Pancreas (tissue), 10 donors: Measurements from ENCODE around the gene SH3BP2. TPM values are rescaled to one million over a fixed set of nuclear protein-coding genes. Genes with fewer than 3 reads are reported as not detected.

Experiments
- ATAC-seq, 4 donors: fragments of 200-7000 bp; cut with Tn5 transposase; one replicate each; pipeline versions ENCODE4 v1.8.0 to v1.9.1; 2020; ENCODE audit warnings: mild to moderate bottlenecking in 4 of 4, moderate library complexity in 4 of 4
- DNase-seq, 6 donors: peaks; one replicate each; pipeline ENCODE4 v3.0.0-alpha.2; 2020
- FAIRE-seq: peaks from 2 replicates; lab custom pipeline; 2012; peaks lifted over from hg19 to GRCh38; lab: Jason Lieb, UNC
- H3K27ac ChIP-seq, 4 donors: fragments of 200-600 bp; sonication (generic); 1 replicate in 3 of 4; 2 replicates in 1 of 4; pipeline versions ENCODE4 v1.5.0 to v1.8.0; 2020
- H3K27me3 ChIP-seq, 4 donors: fragments of 200-600 bp; one replicate each; pipeline ENCODE4 v1.8.0; 2021
- H3K36me3 ChIP-seq, 3 donors: fragments of 200-600 bp; sonication (generic) in 1 of 3; one replicate each; pipeline versions ENCODE4 v1.5.0 to v1.8.0; 2020 to 2021
- H3K4me1 ChIP-seq, 3 donors: fragments of 200-600 bp; one replicate each; pipeline ENCODE4 v1.8.0; 2021
- H3K4me3 ChIP-seq, 4 donors: fragments of 200-600 bp; sonication (generic) in 2 of 4; one replicate each; pipeline versions ENCODE4 v1.5.0 to v1.8.0; 2020 to 2021
- H3K9me3 ChIP-seq, 4 donors: fragments of 200-600 bp; one replicate each; pipeline ENCODE4 v1.8.0; 2021
- WGBS, 2 donors: extraction: QIAGEN DNeasy Blood & Tissue Kit; methylation state at CpG; one replicate each; pipeline ENCODE4 v1.1.7; 2013; 5-methylcytosine and 5-hydroxymethylcytosine counted together
- intact Hi-C, 3 donors: fragments of 100-400 bp; cut with DNase I; formaldehyde crosslinking; loops; one replicate each; pipeline versions ENCODE4 v1.11.1 to v1.14.2; 2022
- polyA plus RNA-seq, 2 donors: library from polyadenylated mRNA; stranded (reverse); fragments of 200-250 nt; gene quantifications; one replicate each; pipeline ENCODE4 v1.2.3, GENCODE V29; 2013
- total RNA-seq, 6 donors: library from RNA; stranded (reverse); fragmentation: NEBNext Ultra II Directional in 4 of 6; extraction: Animal tissue kit (Norgen Biotek cat#: 25700) in 4 of 6; gene quantifications; one replicate each; pipeline versions ENCODE4 v1.2.1 to v1.2.4, GENCODE V29; 2021 to 2023
- TF ChIP-seq, protein P1 (sequence below), 4 donors: fragments of 200-600 bp; sonication (generic) in 3 of 4; IDR thresholded peaks; one replicate each; pipeline versions ENCODE4 v1.5.0 to v1.8.0; 2021; ENCODE audit warnings: antibody characterized with exemption in 4 of 4
- donor health status: healthy with polysubstance abuse.
- donor health status: DM: no; HTN: no; CAD: no; lungs with moderate emphysema.
- donor health status: DM: no; HTN: no; CAD: no.
- donor health status: control.
- donor health status: control.
- donor health status: Bipolar disorder and iron deficiency.
- donor health status: DM: yes; HTN: yes; CAD: no.
- donor health status: DM: no; HTN: no; CAD: no.
- donor health status: DM: no; HTN: no; CAD: no.
- donor health status: DM: yes; HTN: yes; CAD: no.

The SH3BP2 gene
- total and polyA plus RNA-seq, 8 donors, result 12.3 to 56.5 (median 27.0) TPM

- DNase-seq (no peak), FAIRE-seq (no peak), ATAC-seq (peak in 3 of 4 donors; percentile 26 to 46 (median 35))
- intact Hi-C loops, result no loop called here
- TF ChIP-seq, protein P1, sequence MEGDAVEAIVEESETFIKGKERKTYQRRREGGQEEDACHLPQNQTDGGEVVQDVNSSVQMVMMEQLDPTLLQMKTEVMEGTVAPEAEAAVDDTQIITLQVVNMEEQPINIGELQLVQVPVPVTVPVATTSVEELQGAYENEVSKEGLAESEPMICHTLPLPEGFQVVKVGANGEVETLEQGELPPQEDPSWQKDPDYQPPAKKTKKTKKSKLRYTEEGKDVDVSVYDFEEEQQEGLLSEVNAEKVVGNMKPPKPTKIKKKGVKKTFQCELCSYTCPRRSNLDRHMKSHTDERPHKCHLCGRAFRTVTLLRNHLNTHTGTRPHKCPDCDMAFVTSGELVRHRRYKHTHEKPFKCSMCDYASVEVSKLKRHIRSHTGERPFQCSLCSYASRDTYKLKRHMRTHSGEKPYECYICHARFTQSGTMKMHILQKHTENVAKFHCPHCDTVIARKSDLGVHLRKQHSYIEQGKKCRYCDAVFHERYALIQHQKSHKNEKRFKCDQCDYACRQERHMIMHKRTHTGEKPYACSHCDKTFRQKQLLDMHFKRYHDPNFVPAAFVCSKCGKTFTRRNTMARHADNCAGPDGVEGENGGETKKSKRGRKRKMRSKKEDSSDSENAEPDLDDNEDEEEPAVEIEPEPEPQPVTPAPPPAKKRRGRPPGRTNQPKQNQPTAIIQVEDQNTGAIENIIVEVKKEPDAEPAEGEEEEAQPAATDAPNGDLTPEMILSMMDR (IDR thresholded peaks at IDR 0.05), result no peak
- Histone ChIP-seq H3K27ac (peak overlapping the region in 1 of 4 donors; percentile 19), H3K27me3 (no peaks in the 10 kb centered on the region), H3K36me3 (no peaks in the 10 kb centered on the region), H3K4me1 (peaks cover 30 to 81% (median 75%) of the 10 kb centered on the region in 3 donors), H3K4me3 (no peak overlapping the region), H3K9me3 (no peaks in the 10 kb centered on the region)
- 41 to 54% methylated on average over 1 of the region's 1 CpG for WGBS, 2 donors
Observed at GRCh38 chr4:2862528-2862927, 69.6 kb downstream of the SH3BP2 start.

- no peaks in the 10 kb centered on the region for H3K36me3 ChIP-seq
- DNase-seq (no peak), ATAC-seq (no peak), FAIRE-seq (no peak)
- no peaks in the 10 kb centered on the region for H3K27me3 ChIP-seq
- TF ChIP-seq, protein P1 (IDR thresholded peaks at IDR 0.05), result no peak
- no peak overlapping the region for H3K27ac ChIP-seq
- no peak overlapping the region for H3K4me3 ChIP-seq
- H3K4me1 ChIP-seq, result peaks cover 33 to 84% (median 79%) of the 10 kb centered on the region in 3 donors
- intact Hi-C loops, result no loop called here
- no peaks in the 10 kb centered on the region for H3K9me3 ChIP-seq
Observed at GRCh38 chr4:2863649-2864048, 70.8 kb downstream of the SH3BP2 start.

GRCh38 chr4:2865196-2865780 is 72.4 kb downstream of the SH3BP2 start:
- 1 to 9% methylated on average over 2 of the region's 2 CpGs for WGBS, 2 donors
- no peaks in the 10 kb centered on the region for H3K36me3 ChIP-seq
- no peak overlapping the region for H3K4me3 ChIP-seq
- no peak for DNase-seq
- ATAC-seq, result no peak
- peaks cover 46 to 84% (median 82%) of the 10 kb centered on the region in 3 donors for H3K4me1 ChIP-seq
- peak overlapping the region in 2 of 4 donors; percentile 18 to 31 for H3K27ac ChIP-seq
- TF ChIP-seq, protein P1 (IDR thresholded peaks at IDR 0.05), result no peak
- FAIRE-seq, result no peak
- H3K27me3 ChIP-seq, result no peaks in the 10 kb centered on the region
- intact Hi-C loops, result no loop called here
- no peaks in the 10 kb centered on the region for H3K9me3 ChIP-seq

- Histone ChIP-seq H3K27ac (no peak overlapping the region), H3K4me1 (peaks cover 46 to 79% (median 76%) of the 10 kb centered on the region in 3 donors), H3K9me3 (no peaks in the 10 kb centered on the region), H3K27me3 (no peaks in the 10 kb centered on the region), H3K4me3 (no peak overlapping the region), H3K36me3 (no peaks in the 10 kb centered on the region)
- ATAC-seq, result no peak
- intact Hi-C loops, result no loop called here
- WGBS, 2 donors, result 56 to 58% methylated on average over 10 of the region's 10 CpGs
- no peak for FAIRE-seq
- DNase-seq, result no peak
- TF ChIP-seq, protein P1 (IDR thresholded peaks at IDR 0.05), result no peak
Observed at GRCh38 chr4:2866160-2866861, 73.4 kb downstream of the SH3BP2 start.

GRCh38 chr4:2866891-2867290 is 74.0 kb downstream of the SH3BP2 start:
- no peak overlapping the region for H3K4me3 ChIP-seq
- FAIRE-seq (no peak), DNase-seq (no peak), ATAC-seq (no peak)
- no peaks in the 10 kb centered on the region for H3K9me3 ChIP-seq
- TF ChIP-seq, protein P1 (IDR thresholded peaks at IDR 0.05), result no peak
- intact Hi-C loops, result no loop called here
- no peaks in the 10 kb centered on the region for H3K36me3 ChIP-seq
- H3K27ac ChIP-seq, result peak overlapping the region in 1 of 4 donors; percentile 17
- WGBS, 2 donors, result 91 to 92% methylated on average over 5 of the region's 5 CpGs
- H3K27me3 ChIP-seq, result no peaks in the 10 kb centered on the region
- peaks cover 45 to 74% (median 71%) of the 10 kb centered on the region in 3 donors for H3K4me1 ChIP-seq
